Measurements from ENCODE around the gene PCP4L1.

Gene PCP4L1

GRCh38 chr1:161228032-161228431, 30.5 kb upstream of the PCP4L1 start:
- no peak for TF ChIP-seq CTCF (IDR thresholded peaks at IDR 0.05; ENCODE audit: poor library complexity, severe bottlenecking)
- Histone ChIP-seq H3K36me3 (ENCODE audit: low read depth) (peaks cover 14% of the 10 kb centered on the region), H3K4me3 (ENCODE audit: severe bottlenecking) (no peak overlapping the region), H3K4me1 (ENCODE audit: insufficient read depth, poor library complexity, severe bottlenecking) (peaks cover 13% of the 10 kb centered on the region), H3K9me3 (ENCODE audit: severe bottlenecking) (no peaks in the 10 kb centered on the region), H3K27me3 (ENCODE audit: insufficient read depth, poor library complexity, severe bottlenecking) (no peaks in the 10 kb centered on the region), H3K27ac (ENCODE audit: poor library complexity, severe bottlenecking) (peak overlapping the region; percentile 47)
- no peak for DNase-seq (ENCODE audit: low spot score)
- ATAC-seq (ENCODE audit: low read depth): no peak

GRCh38 chr1:161229896-161230295, 28.6 kb upstream of the PCP4L1 start:
- no peak overlapping the region for H3K27ac ChIP-seq (ENCODE audit: poor library complexity, severe bottlenecking)
- no peaks in the 10 kb centered on the region for H3K9me3 ChIP-seq (ENCODE audit: severe bottlenecking)
- no peaks in the 10 kb centered on the region for H3K27me3 ChIP-seq (ENCODE audit: insufficient read depth, poor library complexity, severe bottlenecking)
- no peak overlapping the region for H3K4me3 ChIP-seq (ENCODE audit: severe bottlenecking)
- peaks cover 14% of the 10 kb centered on the region for H3K36me3 ChIP-seq (ENCODE audit: low read depth)
- DNase-seq (ENCODE audit: low spot score) (no peak), ATAC-seq (ENCODE audit: low read depth) (no peak)
- H3K4me1 ChIP-seq (ENCODE audit: insufficient read depth, poor library complexity, severe bottlenecking): peaks cover 13% of the 10 kb centered on the region
- TF ChIP-seq CTCF (IDR thresholded peaks at IDR 0.05; ENCODE audit: poor library complexity, severe bottlenecking): no peak

- no peak overlapping the region for H3K27ac ChIP-seq (ENCODE audit: poor library complexity, severe bottlenecking)
- ATAC-seq (ENCODE audit: low read depth) (no peak), DNase-seq (ENCODE audit: low spot score) (no peak)
- H3K27me3 ChIP-seq (ENCODE audit: insufficient read depth, poor library complexity, severe bottlenecking): no peaks in the 10 kb centered on the region
- H3K4me1 ChIP-seq (ENCODE audit: insufficient read depth, poor library complexity, severe bottlenecking): peaks cover 13% of the 10 kb centered on the region
- no peaks in the 10 kb centered on the region for H3K9me3 ChIP-seq (ENCODE audit: severe bottlenecking)
- peaks cover 14% of the 10 kb centered on the region for H3K36me3 ChIP-seq (ENCODE audit: low read depth)
- no peak for TF ChIP-seq CTCF (IDR thresholded peaks at IDR 0.05; ENCODE audit: poor library complexity, severe bottlenecking)
- H3K4me3 ChIP-seq (ENCODE audit: severe bottlenecking): no peak overlapping the region
These were observed 27.8 kb upstream of the PCP4L1 start for GRCh38 chr1:161230762-161231161.

GRCh38 chr1:161233102-161233501, 25.4 kb upstream of the PCP4L1 start:
- Histone ChIP-seq H3K27me3 (ENCODE audit: insufficient read depth, poor library complexity, severe bottlenecking) (no peaks in the 10 kb centered on the region), H3K9me3 (ENCODE audit: severe bottlenecking) (no peaks in the 10 kb centered on the region), H3K27ac (ENCODE audit: poor library complexity, severe bottlenecking) (no peak overlapping the region), H3K4me1 (ENCODE audit: insufficient read depth, poor library complexity, severe bottlenecking) (no peaks in the 10 kb centered on the region), H3K4me3 (ENCODE audit: severe bottlenecking) (no peak overlapping the region), H3K36me3 (ENCODE audit: low read depth) (peaks cover 12% of the 10 kb centered on the region)
- no peak for ATAC-seq (ENCODE audit: low read depth)
- no peak for TF ChIP-seq CTCF (IDR thresholded peaks at IDR 0.05; ENCODE audit: poor library complexity, severe bottlenecking)
- no peak for DNase-seq (ENCODE audit: low spot score)

- H3K4me1 ChIP-seq (ENCODE audit: insufficient read depth, poor library complexity, severe bottlenecking): no peaks in the 10 kb centered on the region
These were observed 22.4 kb upstream of the PCP4L1 start for GRCh38 chr1:161235957-161236775.

More at GRCh38 chr1:161235957-161236775, 22.4 kb upstream of the PCP4L1 start:
- DNase-seq (ENCODE audit: low spot score) (no peak), ATAC-seq (ENCODE audit: low read depth) (peak; percentile 19; the same call in 1 of the 3 replicates)
- H3K27me3 ChIP-seq (ENCODE audit: insufficient read depth, poor library complexity, severe bottlenecking): no peaks in the 10 kb centered on the region
- no peak overlapping the region for H3K4me3 ChIP-seq (ENCODE audit: severe bottlenecking)
- no peak overlapping the region for H3K27ac ChIP-seq (ENCODE audit: poor library complexity, severe bottlenecking)
- H3K36me3 ChIP-seq (ENCODE audit: low read depth): no peaks in the 10 kb centered on the region
- H3K9me3 ChIP-seq (ENCODE audit: severe bottlenecking): no peaks in the 10 kb centered on the region
- TF ChIP-seq CTCF (IDR thresholded peaks at IDR 0.05; ENCODE audit: poor library complexity, severe bottlenecking): no peak

Measured in RWPE2 (cell line).